Measurements from ENCODE around the gene KRTAP10-2. TPM values are rescaled to one million over a fixed set of nuclear protein-coding genes. Genes with fewer than 3 reads are reported as not detected.

Gene KRTAP10-2
- total and polyA plus RNA-seq, 2 of the 4 experiments (the other 2 are of a cell fraction) = not detected

- Histone ChIP-seq H4K91ac (ENCODE audit: insufficient read depth, low read depth, low read length) (no peak overlapping the region), H2BK20ac (ENCODE audit: low read depth, low read length) (no peak overlapping the region), H3K4me3 (ENCODE audit: insufficient read depth, low read depth, low read length) (no peak overlapping the region), H3K4ac (ENCODE audit: low read depth, low read length) (no peak overlapping the region), H3K56ac (ENCODE audit: extremely low read depth, insufficient read depth, low read length) (no peak overlapping the region), H2AK5ac (ENCODE audit: low read depth, low read length) (no peak overlapping the region), H3K4me1 (ENCODE audit: control insufficient read depth, insufficient read depth, low read length) (no peaks in the 10 kb centered on the region), H3K4me2 (ENCODE audit: low read depth, low read length) (no peak overlapping the region), H4K20me1 (ENCODE audit: insufficient read depth, low read length) (no peaks in the 10 kb centered on the region), H2AK9ac (replicated peaks; ENCODE audit: low read depth, low read length, poor library complexity) (no peak overlapping the region), H2BK120ac (ENCODE audit: low read depth, low read length) (no peak overlapping the region), H2AFZ (replicated peaks; ENCODE audit: low read length, poor library complexity) (no peak overlapping the region), H3K9ac (ENCODE audit: low read depth, low read length) (no peak overlapping the region), H3K14ac (replicated peaks; ENCODE audit: low read depth, low read length) (no peak overlapping the region), H3K23ac (ENCODE audit: low read depth, low read length) (no peak overlapping the region), H3K9me1 (ENCODE audit: insufficient read depth, low read length) (no peaks in the 10 kb centered on the region), H3K36me3 (ENCODE audit: control insufficient read depth, insufficient read depth, low read length) (no peaks in the 10 kb centered on the region), H4K8ac (ENCODE audit: low read depth in 2 of 2, low read length in 2 of 2) (no peak overlapping the region), H3K9me3 (ENCODE audit: control insufficient read depth, insufficient read depth, low read length) (peaks cover 11% of the 10 kb centered on the region), H3K27ac (ENCODE audit: insufficient read depth, low read length) (no peak overlapping the region), H3K27me3 (ENCODE audit: control insufficient read depth, insufficient read depth, low read length) (no peaks in the 10 kb centered on the region), H4K5ac (ENCODE audit: low read depth, low read length) (no peak overlapping the region), H2BK15ac (ENCODE audit: low read depth, low read length) (no peak overlapping the region), H3K79me1 (ENCODE audit: low read depth in 1 of 2, low read length in 2 of 2) (no peaks in the 10 kb centered on the region), H3K18ac (ENCODE audit: low read depth, low read length) (no peak overlapping the region), H2BK5ac (ENCODE audit: low read depth, low read length, poor library complexity, severe bottlenecking) (no peak overlapping the region)
- intact Hi-C loops (cut with micrococcal nuclease) (no loop called here), in situ Hi-C loops (cut with MboI; ENCODE audit: low sequenced_read_pairs) (loop anchor here (25.0 kb wide), 1 partner anchor 417 kb away; the partner anchor contains the start of gene SLX9), dilution Hi-C loops (cut with HindIII; ENCODE audit: low sequenced_read_pairs, unreplicated experiment) (no loop called here)
- no peak for DNase-seq
- WGBS, 2 experiments (ENCODE audit: extremely low coverage in 2 of 2, insufficient read length in 1 of 2) = 80% methylated on average over 16 of the region's 31 CpGs; no CpG with 5 or more reads in 1 of the 2 experiments
- ChIA-PET CTCF (no interaction called here), POLR2A (ENCODE audit: unreplicated experiment) (no interaction called here)
- TF ChIP-seq CTCF (conservative IDR thresholded peaks at IDR 0.05; ENCODE audit: low read depth, low read length) (no peak), ELK1 (IDR thresholded peaks at IDR 0.05; ENCODE audit: borderline replicate concordance, low read depth, low read length) (no peak), SMC3 (IDR thresholded peaks at IDR 0.05; ENCODE audit: low read depth, low read length) (no peak), RFX5 (IDR thresholded peaks at IDR 0.05; ENCODE audit: low read depth, low read length) (no peak), RAD21 (IDR thresholded peaks at IDR 0.05; ENCODE audit: low read length) (no peak), RCOR1 (IDR thresholded peaks at IDR 0.05; ENCODE audit: insufficient replicate concordance, low read length) (no peak), USF2 (IDR thresholded peaks at IDR 0.05; ENCODE audit: low read depth, low read length) (no peak)
- BruUV-seq (replicated peaks) = no TSS peak
- ATAC-seq (ENCODE audit: low read depth) = no peak
Observed at GRCh38 chr21:44520326-44521300, 30.7 kb downstream of the KRTAP10-2 start.

Data from IMR-90 (cell line).